SU-DHL-6 (cell line): Measurements from ENCODE around the gene PRKD2.

ENCODE experiments used
- H2AFZ ChIP-seq: fragments of 200-600 bp; sonication (generic); 2 replicates; pipeline ENCODE4 v1.6.1; 2014; ENCODE audit warnings: low read depth, mild to moderate bottlenecking, moderate library complexity, mixed read lengths, antibody characterized with exemption, low read length; ENCODE audit not compliant: severe bottlenecking
- H3F3A ChIP-seq: fragments of 200-600 bp; shearing (Covaris generic); 2 replicates; pipeline ENCODE4 v1.6.0; 2016; ENCODE audit warnings: antibody characterized with exemption, mild to moderate bottlenecking; ENCODE audit not compliant: insufficient read depth
- H3K27ac ChIP-seq: fragments of 200-600 bp; sonication (generic); 2 replicates; pipeline ENCODE4 v1.5.1; 2016; ENCODE audit warnings: low read depth, mild to moderate bottlenecking, low read length, moderate library complexity, mixed read lengths
- H3K27me3 ChIP-seq: fragments of 200-600 bp; sonication (generic), shearing (Covaris generic); 2 replicates; pipeline ENCODE4 v1.6.0; 2014; ENCODE audit warnings: mild to moderate bottlenecking, low read length
- H3K36me3 ChIP-seq: fragments of 200-600 bp; sonication (generic); 2 replicates; pipeline ENCODE4 v1.6.1; 2014; ENCODE audit warnings: mild to moderate bottlenecking, low read length, mixed read lengths
- H3K4me2 ChIP-seq: fragments of 300-600, 200-600 bp; shearing (Covaris generic), sonication (generic); 2 replicates; pipeline ENCODE4 v1.6.0; 2014; ENCODE audit warnings: low read length, low read depth, mild to moderate bottlenecking; ENCODE audit not compliant: poor library complexity, severe bottlenecking
- H3K4me3 ChIP-seq: fragments of 200-600 bp; sonication (generic); 2 replicates; pipeline ENCODE4 v1.5.1; 2014; ENCODE audit warnings: antibody characterized with exemption, low read length, mild to moderate bottlenecking, mixed read lengths; ENCODE audit not compliant: insufficient read depth, poor library complexity, severe bottlenecking
- H3K79me2 ChIP-seq: fragments of 200-600 bp; sonication (generic); 2 replicates; pipeline ENCODE4 v1.6.1; 2014; ENCODE audit warnings: mild to moderate bottlenecking, low read length, moderate library complexity; ENCODE audit not compliant: insufficient read depth
- H3K9ac ChIP-seq: fragments of 200-600 bp; sonication (generic); 2 replicates; pipeline ENCODE4 v1.7.0; 2014; ENCODE audit warnings: mild to moderate bottlenecking, low read length
- H3K9me2 ChIP-seq: fragments of 200-600 bp; sonication (generic); replicated peaks from 2 replicates; pipeline ENCODE4 v1.6.1; 2014; ENCODE audit warnings: low read length; ENCODE audit not compliant: insufficient read depth
- H3K9me3 ChIP-seq: fragments of 200-600 bp; sonication (generic); 2 replicates; pipeline ENCODE4 v1.6.1; 2014; ENCODE audit warnings: low read length, mixed read lengths; ENCODE audit not compliant: insufficient read depth
- H4K20me1 ChIP-seq: fragments of 200-600 bp; sonication (generic); 2 replicates; pipeline ENCODE4 v1.6.1; 2014; ENCODE audit warnings: low read depth, mild to moderate bottlenecking, antibody characterized with exemption, low read length, moderate library complexity, mixed read lengths
- EZH2phosphoT487 ChIP-seq: fragments of 200-600 bp; sonication (generic), shearing (Covaris generic); conservative IDR thresholded peaks from 2 replicates; pipeline ENCODE4 v1.6.1; 2018; ENCODE audit warnings: mild to moderate bottlenecking, antibody characterized with exemption, low read length, moderate library complexity, mixed read lengths
- TF ChIP-seq, protein P1 (sequence below): fragments of 200-600 bp; sonication (generic); IDR thresholded peaks from one replicate; pipeline ENCODE4 v1.5.1; 2017; ENCODE audit warnings: antibody characterized with exemption, mild to moderate bottlenecking, low read length, moderate library complexity; ENCODE audit not compliant: insufficient read depth, poor library complexity, severe bottlenecking

The PRKD2 gene

DNA sequence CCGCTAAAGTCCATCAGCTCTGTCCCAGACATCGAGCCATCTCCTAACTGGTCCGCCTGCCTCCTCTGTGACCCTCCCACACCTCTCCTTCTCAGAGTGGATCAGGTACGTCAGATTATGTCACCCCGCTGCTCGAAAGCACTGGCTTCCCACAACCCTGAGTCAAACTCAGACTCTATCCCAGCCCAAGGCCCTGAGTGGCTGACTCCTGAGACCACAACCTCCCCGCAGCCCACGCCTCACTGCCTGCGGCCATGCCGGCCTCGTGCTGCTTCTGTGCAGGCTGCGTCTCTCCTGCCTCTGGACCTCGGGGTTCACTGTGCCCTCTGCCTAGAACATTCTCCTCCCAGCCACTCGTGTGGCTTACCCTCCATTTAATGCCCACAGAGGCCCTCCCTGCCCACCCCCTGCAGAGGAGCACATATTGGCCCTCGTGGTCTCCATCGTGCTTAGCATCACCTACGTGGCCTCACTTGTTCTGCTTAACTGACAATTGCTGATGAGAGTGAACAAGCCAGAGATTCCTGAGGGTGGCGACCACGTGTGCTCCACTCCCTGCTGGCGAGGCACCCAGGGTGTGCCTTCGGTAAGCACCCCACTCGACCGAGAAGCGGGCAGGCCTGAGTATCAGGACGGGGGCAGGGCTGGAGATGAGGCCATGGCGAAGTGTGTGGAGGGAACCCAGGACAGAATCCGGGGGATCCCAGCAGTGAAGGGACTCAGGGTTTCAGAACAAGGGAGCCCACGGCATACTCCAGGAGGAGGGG is 15.4 kb upstream of the PRKD2 start:
- H3K79me2 ChIP-seq: peaks cover 23% of the 10 kb centered on the region
- H3K9me3 ChIP-seq: no peaks in the 10 kb centered on the region
- no peaks in the 10 kb centered on the region for H3F3A ChIP-seq

DNA sequence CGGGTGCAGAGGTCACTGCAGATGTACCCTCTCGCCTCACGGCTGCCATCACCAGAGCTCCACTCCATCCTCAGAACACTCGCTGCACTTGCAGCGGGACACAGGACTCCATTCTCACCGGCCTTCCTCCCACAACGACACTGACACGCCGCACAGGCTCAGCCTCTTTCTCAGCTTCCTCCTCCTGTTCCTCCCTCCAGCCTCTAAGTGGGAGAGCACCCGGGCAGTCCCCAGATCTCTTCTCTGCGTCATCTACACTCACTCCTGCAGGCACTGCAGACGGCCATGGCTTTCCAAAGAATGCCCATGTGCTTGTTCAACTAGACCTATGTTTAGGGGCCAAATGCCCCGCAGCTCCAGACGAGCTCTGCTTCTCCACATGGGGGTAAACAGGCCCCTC is 14.7 kb upstream of the PRKD2 start:
- Histone ChIP-seq H3K4me2 (no peak overlapping the region), H3K9me3 (no peaks in the 10 kb centered on the region), H3F3A (no peaks in the 10 kb centered on the region), H3K27ac (no peak overlapping the region), H3K4me3 (no peak overlapping the region), H4K20me1 (no peaks in the 10 kb centered on the region), H2AFZ (no peak overlapping the region), H3K27me3 (no peaks in the 10 kb centered on the region), H3K9ac (no peak overlapping the region), H3K79me2 (peaks cover 16% of the 10 kb centered on the region), H3K9me2 (no peaks in the 10 kb centered on the region), H3K36me3 (peaks cover 3% of the 10 kb centered on the region; the same call in 1 of the 2 replicates)
- TF ChIP-seq, protein P1, sequence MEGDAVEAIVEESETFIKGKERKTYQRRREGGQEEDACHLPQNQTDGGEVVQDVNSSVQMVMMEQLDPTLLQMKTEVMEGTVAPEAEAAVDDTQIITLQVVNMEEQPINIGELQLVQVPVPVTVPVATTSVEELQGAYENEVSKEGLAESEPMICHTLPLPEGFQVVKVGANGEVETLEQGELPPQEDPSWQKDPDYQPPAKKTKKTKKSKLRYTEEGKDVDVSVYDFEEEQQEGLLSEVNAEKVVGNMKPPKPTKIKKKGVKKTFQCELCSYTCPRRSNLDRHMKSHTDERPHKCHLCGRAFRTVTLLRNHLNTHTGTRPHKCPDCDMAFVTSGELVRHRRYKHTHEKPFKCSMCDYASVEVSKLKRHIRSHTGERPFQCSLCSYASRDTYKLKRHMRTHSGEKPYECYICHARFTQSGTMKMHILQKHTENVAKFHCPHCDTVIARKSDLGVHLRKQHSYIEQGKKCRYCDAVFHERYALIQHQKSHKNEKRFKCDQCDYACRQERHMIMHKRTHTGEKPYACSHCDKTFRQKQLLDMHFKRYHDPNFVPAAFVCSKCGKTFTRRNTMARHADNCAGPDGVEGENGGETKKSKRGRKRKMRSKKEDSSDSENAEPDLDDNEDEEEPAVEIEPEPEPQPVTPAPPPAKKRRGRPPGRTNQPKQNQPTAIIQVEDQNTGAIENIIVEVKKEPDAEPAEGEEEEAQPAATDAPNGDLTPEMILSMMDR: no peak
- no peak for TF ChIP-seq EZH2phosphoT487

More for the DNA sequence above, 15.4 kb upstream of the PRKD2 start:
- Histone ChIP-seq H3K36me3 (peaks cover 3% of the 10 kb centered on the region; the same call in 1 of the 2 replicates), H3K9ac (no peak overlapping the region), H2AFZ (no peak overlapping the region), H4K20me1 (no peaks in the 10 kb centered on the region), H3K4me2 (no peak overlapping the region), H3K27me3 (no peaks in the 10 kb centered on the region), H3K27ac (no peak overlapping the region), H3K9me2 (no peaks in the 10 kb centered on the region), H3K4me3 (no peak overlapping the region)
- no peak for TF ChIP-seq EZH2phosphoT487
- TF ChIP-seq, protein P1: no peak

DNA sequence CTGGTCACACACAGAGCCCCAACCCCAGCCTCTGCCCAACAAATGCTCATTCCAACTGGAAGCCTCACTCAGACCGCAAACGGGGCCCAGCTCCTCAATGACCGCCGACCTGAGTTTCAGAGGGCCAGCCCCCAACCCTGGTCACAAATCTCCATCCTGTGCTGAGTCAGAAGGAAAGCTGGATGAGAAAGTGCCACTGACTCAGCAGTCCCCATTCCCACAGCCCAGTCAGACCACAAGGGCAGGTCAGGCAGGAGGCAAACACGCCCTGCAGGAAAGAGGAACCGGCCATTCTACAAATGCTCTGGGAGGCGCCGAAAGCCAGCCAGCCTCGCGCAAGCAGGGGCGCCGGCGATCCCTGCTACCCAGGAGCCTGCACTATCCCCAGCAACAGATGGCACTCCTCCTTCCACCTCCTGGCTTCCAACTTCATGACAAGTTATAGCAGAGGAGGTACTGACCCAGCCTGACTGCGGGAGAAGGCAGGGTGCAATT is 14.1 kb upstream of the PRKD2 start:
- H3F3A ChIP-seq: no peaks in the 10 kb centered on the region
- H4K20me1 ChIP-seq: no peaks in the 10 kb centered on the region
- H3K27ac ChIP-seq: no peak overlapping the region
- no peak overlapping the region for H2AFZ ChIP-seq
- peaks cover 14% of the 10 kb centered on the region; the same call in 1 of the 2 replicates for H3K79me2 ChIP-seq
- TF ChIP-seq, protein P1: no peak
- TF ChIP-seq EZH2phosphoT487: no peak
- H3K9me2 ChIP-seq: no peaks in the 10 kb centered on the region
- no peak overlapping the region for H3K4me3 ChIP-seq
- H3K27me3 ChIP-seq: no peaks in the 10 kb centered on the region
- no peaks in the 10 kb centered on the region for H3K9me3 ChIP-seq
- peaks cover 3% of the 10 kb centered on the region; the same call in 1 of the 2 replicates for H3K36me3 ChIP-seq
- H3K9ac ChIP-seq: no peak overlapping the region
- no peak overlapping the region for H3K4me2 ChIP-seq
